SK-N-MC (cell line): ENCODE results near the gene CCDC71L.

ENCODE experiments used
- EZH2 ChIP-seq: fragments of 200-600 bp; sonication (generic); IDR thresholded peaks from one replicate; pipeline ENCODE4 v1.6.1; 2017; ENCODE audit warnings: antibody characterized with exemption
- FOXP2 ChIP-seq: optimal IDR thresholded peaks from 2 replicates; pipeline ENCODE3; 2011; ENCODE audit warnings: mild to moderate bottlenecking, moderate library complexity; ENCODE audit not compliant: insufficient read depth; ENCODE audit errors: extremely low read length, control extremely low read depth
- POLR2AphosphoS5 ChIP-seq: IDR thresholded peaks from 2 replicates; pipeline ENCODE4 v1.6.1; 2012; ENCODE audit warnings: mild to moderate bottlenecking, low read depth, low read length, borderline replicate concordance

DNA sequence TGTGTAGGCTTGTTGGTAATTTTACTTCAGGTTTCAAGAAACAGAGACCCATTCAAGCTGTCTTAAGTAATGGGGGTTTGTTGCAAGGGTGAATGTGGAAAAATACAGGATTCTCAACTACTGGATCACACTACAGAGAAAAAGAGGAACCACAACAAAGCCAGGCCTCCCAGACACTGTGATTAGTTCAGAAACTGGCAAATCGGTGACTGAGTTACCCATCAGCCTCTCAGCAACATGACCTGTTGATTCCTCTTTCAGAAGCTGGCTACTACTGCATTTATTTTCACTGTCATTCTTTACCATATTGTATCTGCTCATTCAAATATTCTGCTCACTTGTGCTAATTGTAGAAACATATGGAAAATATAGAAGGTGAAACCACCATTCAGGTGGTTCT, 16.0 kb downstream of the CCDC71L start:
- TF ChIP-seq EZH2 (no peak), POLR2AphosphoS5 (no peak), FOXP2 (no peak)
